ENCODE measurements around the gene INTU.

Gene INTU

DNA sequence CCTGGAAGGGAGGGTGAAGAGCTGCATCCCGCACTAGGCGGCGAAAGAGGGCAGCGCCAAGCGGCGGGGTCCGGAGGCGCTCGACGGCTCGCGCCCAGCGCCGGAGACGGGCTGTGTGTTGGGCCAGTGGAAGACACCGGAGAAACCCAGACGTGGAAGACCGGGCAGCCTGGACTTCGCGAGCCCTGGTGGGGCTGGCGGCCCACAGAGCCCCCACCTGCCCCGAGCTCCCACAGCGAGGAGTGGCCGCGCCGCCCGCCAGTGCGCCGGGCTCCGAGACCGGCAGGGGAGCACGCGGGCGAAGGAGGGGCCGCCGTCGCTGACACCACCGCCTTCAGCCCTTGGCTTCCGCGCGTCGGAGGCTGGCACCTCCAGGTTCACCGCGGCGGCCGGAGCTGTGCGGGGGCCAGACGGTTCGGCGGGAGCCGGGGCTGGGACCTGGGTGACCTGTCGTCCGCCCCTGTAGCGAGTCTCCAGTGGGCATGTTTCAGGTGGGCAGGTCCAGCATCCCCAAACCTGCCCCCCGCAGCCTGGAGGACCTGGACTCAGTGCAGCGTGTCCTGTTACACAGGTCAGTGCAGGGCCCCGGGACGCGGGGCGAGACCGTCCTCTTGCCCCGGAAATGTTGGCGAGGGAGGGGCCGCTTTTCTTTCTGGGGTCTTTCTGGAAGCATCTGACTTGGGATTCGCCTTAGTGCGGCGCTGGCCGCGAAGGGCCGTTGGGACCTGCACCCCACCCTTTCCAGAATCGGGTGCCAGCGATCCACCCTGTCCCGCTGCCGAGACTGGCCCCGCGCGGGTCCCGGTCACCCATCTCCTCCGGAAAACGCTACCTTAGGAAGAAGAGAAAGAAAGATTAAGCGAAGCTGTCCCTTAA lies 9.6 kb upstream of the INTU start:
- H3K79me2 ChIP-seq (ENCODE audit: insufficient read depth, low read length) = no peaks in the 10 kb centered on the region
- no peak overlapping the region for H2AFZ ChIP-seq (ENCODE audit: low read length)
- H3K4me2 ChIP-seq (ENCODE audit: low read depth, low read length, poor library complexity, severe bottlenecking) = no peak overlapping the region

DNA sequence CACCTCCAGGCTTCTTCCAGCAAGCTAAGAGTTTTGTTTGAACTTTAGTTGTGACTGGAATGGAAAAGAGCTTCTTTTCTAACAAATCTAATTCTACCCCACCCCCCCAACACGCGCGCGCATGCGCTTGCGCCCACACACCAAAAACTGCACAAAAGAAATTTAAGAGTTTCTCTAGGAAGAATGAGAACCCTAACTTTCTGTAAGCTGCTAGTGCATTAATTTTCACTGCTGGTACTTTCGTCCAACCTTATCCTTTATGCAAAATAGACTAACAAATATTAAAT lies 9.0 kb upstream of the INTU start:
- no peak overlapping the region for H2AFZ ChIP-seq (ENCODE audit: low read length)
- H3K4me3 ChIP-seq (ENCODE audit: low read length, poor library complexity, severe bottlenecking) = no peak overlapping the region

More for the DNA sequence above, 9.6 kb upstream of the INTU start:
- H3K9me2 ChIP-seq (replicated peaks; ENCODE audit: low read depth, low read length) = no peaks in the 10 kb centered on the region
- no peak for TF ChIP-seq EZH2phosphoT487 (IDR thresholded peaks at IDR 0.05; ENCODE audit: borderline replicate concordance)
- TF ChIP-seq, protein P1, sequence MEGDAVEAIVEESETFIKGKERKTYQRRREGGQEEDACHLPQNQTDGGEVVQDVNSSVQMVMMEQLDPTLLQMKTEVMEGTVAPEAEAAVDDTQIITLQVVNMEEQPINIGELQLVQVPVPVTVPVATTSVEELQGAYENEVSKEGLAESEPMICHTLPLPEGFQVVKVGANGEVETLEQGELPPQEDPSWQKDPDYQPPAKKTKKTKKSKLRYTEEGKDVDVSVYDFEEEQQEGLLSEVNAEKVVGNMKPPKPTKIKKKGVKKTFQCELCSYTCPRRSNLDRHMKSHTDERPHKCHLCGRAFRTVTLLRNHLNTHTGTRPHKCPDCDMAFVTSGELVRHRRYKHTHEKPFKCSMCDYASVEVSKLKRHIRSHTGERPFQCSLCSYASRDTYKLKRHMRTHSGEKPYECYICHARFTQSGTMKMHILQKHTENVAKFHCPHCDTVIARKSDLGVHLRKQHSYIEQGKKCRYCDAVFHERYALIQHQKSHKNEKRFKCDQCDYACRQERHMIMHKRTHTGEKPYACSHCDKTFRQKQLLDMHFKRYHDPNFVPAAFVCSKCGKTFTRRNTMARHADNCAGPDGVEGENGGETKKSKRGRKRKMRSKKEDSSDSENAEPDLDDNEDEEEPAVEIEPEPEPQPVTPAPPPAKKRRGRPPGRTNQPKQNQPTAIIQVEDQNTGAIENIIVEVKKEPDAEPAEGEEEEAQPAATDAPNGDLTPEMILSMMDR (conservative IDR thresholded peaks at IDR 0.05; ENCODE audit: low read length) = no peak
- H3K9ac ChIP-seq (ENCODE audit: low read depth, low read length, poor library complexity, severe bottlenecking) = no peak overlapping the region
- no peaks in the 10 kb centered on the region for H3K9me3 ChIP-seq (ENCODE audit: insufficient read depth, low read depth, low read length)
- H3F3A ChIP-seq (ENCODE audit: low read depth) = no peaks in the 10 kb centered on the region
- H3K4me3 ChIP-seq (ENCODE audit: low read length, poor library complexity, severe bottlenecking) = no peak overlapping the region
- no peaks in the 10 kb centered on the region for H3K27me3 ChIP-seq (ENCODE audit: insufficient read depth, low read length, poor library complexity, severe bottlenecking)
- H4K20me1 ChIP-seq (ENCODE audit: insufficient read depth, low read length, poor library complexity, severe bottlenecking) = no peaks in the 10 kb centered on the region
- no peaks in the 10 kb centered on the region for H3K36me3 ChIP-seq (ENCODE audit: insufficient read depth, low read length)
- no peaks in the 10 kb centered on the region for H3K4me1 ChIP-seq (ENCODE audit: insufficient read depth, low read length, poor library complexity, severe bottlenecking)

DNA sequence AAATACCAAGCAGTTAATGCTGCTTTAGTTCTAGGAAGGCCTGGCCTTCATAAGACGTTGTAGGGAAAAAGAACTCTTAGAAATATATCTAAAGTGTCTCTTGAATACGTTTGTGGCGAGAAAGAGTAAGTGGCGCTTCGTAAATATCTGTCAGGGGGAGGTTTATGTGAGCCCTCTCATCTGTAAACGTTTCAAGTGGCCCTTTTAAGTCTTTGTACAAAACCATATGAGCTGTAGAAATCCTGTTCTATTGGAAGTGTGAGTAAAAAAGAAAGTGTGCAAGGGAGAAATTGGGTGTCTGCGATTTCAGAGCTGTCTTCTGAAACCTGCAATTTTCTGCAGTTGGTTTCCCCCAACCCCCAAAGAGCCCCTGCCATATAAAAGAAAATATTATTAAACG lies 8.6 kb upstream of the INTU start:
- H3K36me3 ChIP-seq (ENCODE audit: insufficient read depth, low read length) = no peaks in the 10 kb centered on the region
- no peak overlapping the region for H3K9ac ChIP-seq (ENCODE audit: low read depth, low read length, poor library complexity, severe bottlenecking)
- H3K9me3 ChIP-seq (ENCODE audit: insufficient read depth, low read depth, low read length) = no peaks in the 10 kb centered on the region
- no peaks in the 10 kb centered on the region for H3K9me2 ChIP-seq (replicated peaks; ENCODE audit: low read depth, low read length)
- no peaks in the 10 kb centered on the region for H3K27me3 ChIP-seq (ENCODE audit: insufficient read depth, low read length, poor library complexity, severe bottlenecking)
- H3F3A ChIP-seq (ENCODE audit: low read depth) = no peaks in the 10 kb centered on the region
- no peaks in the 10 kb centered on the region for H3K79me2 ChIP-seq (ENCODE audit: insufficient read depth, low read length)
- no peak overlapping the region for H2AFZ ChIP-seq (ENCODE audit: low read length)
- no peak for TF ChIP-seq EZH2phosphoT487 (IDR thresholded peaks at IDR 0.05; ENCODE audit: borderline replicate concordance)
- TF ChIP-seq, protein P1 (conservative IDR thresholded peaks at IDR 0.05; ENCODE audit: low read length) = no peak
- no peak overlapping the region for H3K4me2 ChIP-seq (ENCODE audit: low read depth, low read length, poor library complexity, severe bottlenecking)
- no peak overlapping the region for H3K4me3 ChIP-seq (ENCODE audit: low read length, poor library complexity, severe bottlenecking)
- H3K4me1 ChIP-seq (ENCODE audit: insufficient read depth, low read length, poor library complexity, severe bottlenecking) = no peaks in the 10 kb centered on the region
- H4K20me1 ChIP-seq (ENCODE audit: insufficient read depth, low read length, poor library complexity, severe bottlenecking) = no peaks in the 10 kb centered on the region

More for the DNA sequence above, 9.0 kb upstream of the INTU start:
- no peaks in the 10 kb centered on the region for H3K79me2 ChIP-seq (ENCODE audit: insufficient read depth, low read length)
- H4K20me1 ChIP-seq (ENCODE audit: insufficient read depth, low read length, poor library complexity, severe bottlenecking) = no peaks in the 10 kb centered on the region
- H3K9me2 ChIP-seq (replicated peaks; ENCODE audit: low read depth, low read length) = no peaks in the 10 kb centered on the region
- no peaks in the 10 kb centered on the region for H3K9me3 ChIP-seq (ENCODE audit: insufficient read depth, low read depth, low read length)
- H3F3A ChIP-seq (ENCODE audit: low read depth) = no peaks in the 10 kb centered on the region
- no peak overlapping the region for H3K4me2 ChIP-seq (ENCODE audit: low read depth, low read length, poor library complexity, severe bottlenecking)
- H3K27me3 ChIP-seq (ENCODE audit: insufficient read depth, low read length, poor library complexity, severe bottlenecking) = no peaks in the 10 kb centered on the region
- H3K9ac ChIP-seq (ENCODE audit: low read depth, low read length, poor library complexity, severe bottlenecking) = no peak overlapping the region
- TF ChIP-seq, protein P1 (conservative IDR thresholded peaks at IDR 0.05; ENCODE audit: low read length) = no peak
- TF ChIP-seq EZH2phosphoT487 (IDR thresholded peaks at IDR 0.05; ENCODE audit: borderline replicate concordance) = no peak
- no peaks in the 10 kb centered on the region for H3K4me1 ChIP-seq (ENCODE audit: insufficient read depth, low read length, poor library complexity, severe bottlenecking)
- no peaks in the 10 kb centered on the region for H3K36me3 ChIP-seq (ENCODE audit: insufficient read depth, low read length)
